Activated effector memory CD4-positive, alpha-beta T cell treated with anti-CD3 and anti-CD28 coated beads, Interleukin-2, amount 50 U/mL, for 16 hours (primary cell): ENCODE data around the gene ISOC1.

Experiments
- DNase-seq: peaks from one replicate; pipeline ENCODE4 v3.0.0-alpha.2; 2020

ISOC1 gene

DNA sequence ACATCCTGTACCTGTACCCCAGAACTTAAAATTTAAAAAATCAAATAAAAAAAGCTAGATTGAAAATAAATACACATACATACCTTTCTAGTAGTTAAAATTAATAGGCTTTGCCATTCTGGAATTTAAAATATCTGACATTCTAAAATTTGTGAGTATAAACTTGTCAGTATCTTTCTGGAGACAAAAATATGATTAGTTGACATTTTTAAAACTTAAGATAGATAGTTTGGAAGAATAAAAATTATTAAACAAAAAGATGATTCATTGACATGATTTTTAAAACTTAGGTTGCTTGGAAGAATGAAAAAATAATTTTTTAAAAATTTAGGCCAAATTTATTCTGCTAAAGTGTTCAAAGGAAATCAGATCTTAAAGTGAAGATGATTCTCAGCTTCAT, 43.1 kb downstream of the ISOC1 start:
- no peak for DNase-seq

DNA sequence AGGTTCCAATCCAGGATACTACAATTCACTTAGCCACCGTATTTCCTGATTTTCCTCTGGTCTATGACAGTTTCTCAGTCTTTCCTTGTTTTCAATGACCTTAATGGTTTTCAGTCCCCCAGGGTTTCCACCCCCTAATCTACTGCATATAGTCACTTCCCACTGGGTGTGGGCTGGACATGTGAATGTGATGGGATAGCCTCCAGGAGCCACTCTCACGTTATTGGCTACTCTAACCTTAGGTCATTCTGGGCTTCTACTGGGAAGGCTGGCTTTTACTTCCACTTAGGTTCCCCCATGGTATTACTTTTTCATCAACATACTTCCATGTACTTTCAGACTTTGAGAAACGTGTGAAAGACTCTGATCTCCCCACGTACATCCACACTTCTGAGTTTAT, 46.5 kb downstream of the ISOC1 start:
- DNase-seq, result no peak

DNA sequence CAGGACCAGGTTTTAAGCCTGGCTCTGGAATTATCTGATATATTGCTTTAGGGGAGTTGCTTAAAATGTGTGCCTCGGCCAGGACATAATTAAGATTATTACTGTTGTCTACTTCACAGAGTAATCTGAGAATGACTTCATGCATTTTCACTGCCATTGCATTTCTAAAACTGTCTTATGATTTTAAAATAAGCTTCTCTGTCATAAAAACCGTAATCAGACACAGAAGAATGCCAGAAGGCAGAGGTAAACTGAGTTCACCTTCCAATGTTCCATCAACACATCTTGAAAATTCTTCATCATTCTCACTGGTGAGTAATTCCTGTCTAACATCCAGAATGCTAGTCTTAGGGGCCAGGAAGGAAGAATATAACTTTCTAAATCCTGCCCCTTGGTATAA, 47.1 kb downstream of the ISOC1 start:
- no peak for DNase-seq

DNA sequence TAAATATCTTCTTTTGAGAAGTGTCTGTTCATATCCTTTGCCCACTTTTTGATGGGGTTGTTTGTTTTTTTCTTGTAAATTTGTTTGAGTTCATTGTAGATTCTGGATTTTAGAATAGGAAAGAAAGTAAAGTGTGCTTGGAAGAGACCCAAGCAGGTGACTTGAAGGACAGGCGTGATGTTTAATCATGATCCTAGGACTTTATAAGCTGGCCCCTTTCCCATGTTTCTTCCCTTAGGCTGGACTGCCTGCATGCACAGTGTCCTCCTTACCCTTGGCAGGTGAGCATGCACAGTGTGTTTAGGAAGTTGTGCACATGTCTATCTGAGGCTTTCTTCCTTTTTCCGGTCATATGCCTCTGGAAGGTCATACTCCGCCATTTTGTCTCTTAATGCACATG, 61.3 kb downstream of the ISOC1 start:
- DNase-seq, result no peak

DNA sequence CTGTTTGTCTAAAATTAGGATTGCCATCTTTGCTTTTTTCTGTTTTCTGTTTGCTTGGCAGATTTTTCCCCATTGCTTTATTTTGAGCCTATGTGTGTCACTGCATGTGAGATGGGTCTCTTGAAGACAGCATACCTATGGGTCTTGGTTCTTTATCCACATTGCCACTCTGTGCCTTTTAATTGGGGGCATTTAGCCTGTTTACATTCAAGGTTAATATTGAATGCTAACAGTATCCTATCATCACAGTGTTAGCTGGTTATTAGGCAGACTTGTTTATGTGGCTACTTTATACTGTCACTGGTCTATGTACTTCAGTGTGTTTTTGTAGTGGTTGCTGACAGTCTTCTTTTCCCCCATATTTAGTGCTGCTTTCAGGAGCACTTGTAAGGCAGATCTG, 67.3 kb downstream of the ISOC1 start:
- DNase-seq, result no peak
